IMR-90 (cell line): ENCODE measurements around the gene PPM1M.

Experiments
- MAZ ChIP-seq: IDR thresholded peaks from 2 replicates; pipeline ENCODE4 v1.6.1; 2012; ENCODE audit warnings: low read depth, mild to moderate bottlenecking, low read length, improper control_type of control experiment, moderate library complexity, borderline replicate concordance
- TF ChIP-seq, protein P1 (sequence below): conservative IDR thresholded peaks from 2 replicates; pipeline ENCODE4 v1.5.1; 2012; ENCODE audit warnings: mild to moderate bottlenecking, low read depth, low read length, improper control_type of control experiment

DNA sequence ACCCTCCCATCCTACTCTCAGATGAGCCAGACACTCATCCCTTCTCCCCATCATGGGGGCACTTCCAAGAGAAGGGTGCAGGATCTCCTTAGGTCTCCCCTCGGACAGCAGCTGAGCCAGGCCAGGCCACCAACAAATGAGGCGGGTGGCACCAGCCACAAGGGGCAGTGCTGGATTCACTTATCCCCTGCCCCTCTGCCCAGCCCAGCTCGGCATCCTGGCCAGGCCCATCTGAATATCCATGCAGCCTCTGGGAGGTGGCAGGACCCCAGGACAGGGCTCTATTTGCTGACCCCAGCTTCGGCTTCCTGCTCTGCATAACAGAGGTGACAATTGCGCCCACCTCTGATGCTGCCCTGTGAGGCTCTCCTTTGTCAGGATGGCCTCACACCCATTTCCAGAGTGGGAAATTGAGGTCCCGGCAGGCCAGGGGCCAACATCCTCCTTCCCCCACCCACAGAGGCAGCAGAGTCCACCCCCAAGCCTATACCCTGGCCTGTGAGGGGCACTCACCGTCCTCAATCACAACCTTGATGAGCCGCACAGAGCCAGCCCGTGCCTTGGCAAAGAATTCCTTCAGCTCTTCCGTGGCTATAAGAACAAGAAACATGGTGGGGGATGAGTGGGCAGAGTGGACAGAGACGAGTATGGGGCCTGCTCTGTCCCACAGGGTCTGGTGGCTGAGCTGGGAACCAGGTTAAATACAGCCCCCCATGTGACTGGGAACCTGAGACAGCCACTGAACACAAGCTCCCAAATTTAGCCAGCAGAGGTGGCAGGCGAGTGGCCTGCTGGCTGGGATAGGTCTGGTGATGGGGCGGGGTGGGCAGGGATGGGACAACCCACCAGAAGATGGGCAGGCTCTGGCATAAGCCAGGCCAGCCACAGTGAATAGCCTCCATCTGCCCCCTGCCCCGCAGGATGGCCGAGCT, 10.8 kb upstream of the PPM1M start:
- TF ChIP-seq MAZ, result no peak
- TF ChIP-seq, protein P1, sequence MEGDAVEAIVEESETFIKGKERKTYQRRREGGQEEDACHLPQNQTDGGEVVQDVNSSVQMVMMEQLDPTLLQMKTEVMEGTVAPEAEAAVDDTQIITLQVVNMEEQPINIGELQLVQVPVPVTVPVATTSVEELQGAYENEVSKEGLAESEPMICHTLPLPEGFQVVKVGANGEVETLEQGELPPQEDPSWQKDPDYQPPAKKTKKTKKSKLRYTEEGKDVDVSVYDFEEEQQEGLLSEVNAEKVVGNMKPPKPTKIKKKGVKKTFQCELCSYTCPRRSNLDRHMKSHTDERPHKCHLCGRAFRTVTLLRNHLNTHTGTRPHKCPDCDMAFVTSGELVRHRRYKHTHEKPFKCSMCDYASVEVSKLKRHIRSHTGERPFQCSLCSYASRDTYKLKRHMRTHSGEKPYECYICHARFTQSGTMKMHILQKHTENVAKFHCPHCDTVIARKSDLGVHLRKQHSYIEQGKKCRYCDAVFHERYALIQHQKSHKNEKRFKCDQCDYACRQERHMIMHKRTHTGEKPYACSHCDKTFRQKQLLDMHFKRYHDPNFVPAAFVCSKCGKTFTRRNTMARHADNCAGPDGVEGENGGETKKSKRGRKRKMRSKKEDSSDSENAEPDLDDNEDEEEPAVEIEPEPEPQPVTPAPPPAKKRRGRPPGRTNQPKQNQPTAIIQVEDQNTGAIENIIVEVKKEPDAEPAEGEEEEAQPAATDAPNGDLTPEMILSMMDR, result no peak
